Measurements from ENCODE around the gene CTCFL.

CTCFL gene

GRCh38 chr20:57571782-57572416 lies 47.0 kb upstream of the CTCFL start:
- Histone ChIP-seq H3F3A (ENCODE audit: control insufficient read depth, insufficient read depth) (no peaks in the 10 kb centered on the region), H3K4me2 (ENCODE audit: low read length) (no peak overlapping the region), H4K20me1 (ENCODE audit: control insufficient read depth, insufficient read depth, low read depth, low read length) (no peaks in the 10 kb centered on the region), H3K79me2 (ENCODE audit: control insufficient read depth, low read length) (no peaks in the 10 kb centered on the region), H3K27me3 (ENCODE audit: control insufficient read depth, low read length) (peaks cover 29% of the 10 kb centered on the region), H3K4me3 (ENCODE audit: low read length) (no peak overlapping the region), H3K9me2 (replicated peaks; ENCODE audit: control insufficient read depth, low read length) (no peaks in the 10 kb centered on the region), H3K27ac (ENCODE audit: low read depth, low read length) (no peak overlapping the region), H3K9me3 (ENCODE audit: control insufficient read depth, insufficient read depth, low read length) (no peaks in the 10 kb centered on the region), H3K36me3 (ENCODE audit: control insufficient read depth, low read length) (no peaks in the 10 kb centered on the region), H3K4me1 (ENCODE audit: control insufficient read depth, low read length) (no peaks in the 10 kb centered on the region)
- TF ChIP-seq, protein P1, sequence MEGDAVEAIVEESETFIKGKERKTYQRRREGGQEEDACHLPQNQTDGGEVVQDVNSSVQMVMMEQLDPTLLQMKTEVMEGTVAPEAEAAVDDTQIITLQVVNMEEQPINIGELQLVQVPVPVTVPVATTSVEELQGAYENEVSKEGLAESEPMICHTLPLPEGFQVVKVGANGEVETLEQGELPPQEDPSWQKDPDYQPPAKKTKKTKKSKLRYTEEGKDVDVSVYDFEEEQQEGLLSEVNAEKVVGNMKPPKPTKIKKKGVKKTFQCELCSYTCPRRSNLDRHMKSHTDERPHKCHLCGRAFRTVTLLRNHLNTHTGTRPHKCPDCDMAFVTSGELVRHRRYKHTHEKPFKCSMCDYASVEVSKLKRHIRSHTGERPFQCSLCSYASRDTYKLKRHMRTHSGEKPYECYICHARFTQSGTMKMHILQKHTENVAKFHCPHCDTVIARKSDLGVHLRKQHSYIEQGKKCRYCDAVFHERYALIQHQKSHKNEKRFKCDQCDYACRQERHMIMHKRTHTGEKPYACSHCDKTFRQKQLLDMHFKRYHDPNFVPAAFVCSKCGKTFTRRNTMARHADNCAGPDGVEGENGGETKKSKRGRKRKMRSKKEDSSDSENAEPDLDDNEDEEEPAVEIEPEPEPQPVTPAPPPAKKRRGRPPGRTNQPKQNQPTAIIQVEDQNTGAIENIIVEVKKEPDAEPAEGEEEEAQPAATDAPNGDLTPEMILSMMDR (IDR thresholded peaks at IDR 0.05; ENCODE audit: low read depth, low read length, poor library complexity, severe bottlenecking) = no peak
- no peak for TF ChIP-seq EZH2phosphoT487 (IDR thresholded peaks at IDR 0.05; ENCODE audit: borderline replicate concordance, low read length)

GRCh38 chr20:57570920-57571319 lies 46.0 kb upstream of the CTCFL start:
- Histone ChIP-seq H3K4me1 (ENCODE audit: control insufficient read depth, low read length) (no peaks in the 10 kb centered on the region), H3K27me3 (ENCODE audit: control insufficient read depth, low read length) (peaks cover 19% of the 10 kb centered on the region), H3K9me2 (replicated peaks; ENCODE audit: control insufficient read depth, low read length) (no peaks in the 10 kb centered on the region), H4K20me1 (ENCODE audit: control insufficient read depth, insufficient read depth, low read depth, low read length) (no peaks in the 10 kb centered on the region), H3K4me2 (ENCODE audit: low read length) (no peak overlapping the region), H3K27ac (ENCODE audit: low read depth, low read length) (no peak overlapping the region), H3K9me3 (ENCODE audit: control insufficient read depth, insufficient read depth, low read length) (no peaks in the 10 kb centered on the region), H3K79me2 (ENCODE audit: control insufficient read depth, low read length) (no peaks in the 10 kb centered on the region), H3F3A (ENCODE audit: control insufficient read depth, insufficient read depth) (no peaks in the 10 kb centered on the region), H3K4me3 (ENCODE audit: low read length) (no peak overlapping the region), H3K36me3 (ENCODE audit: control insufficient read depth, low read length) (no peaks in the 10 kb centered on the region)
- TF ChIP-seq, protein P1 (IDR thresholded peaks at IDR 0.05; ENCODE audit: low read depth, low read length, poor library complexity, severe bottlenecking) = no peak
- TF ChIP-seq EZH2phosphoT487 (IDR thresholded peaks at IDR 0.05; ENCODE audit: borderline replicate concordance, low read length) = no peak

- H3K9me3 ChIP-seq (ENCODE audit: control insufficient read depth, insufficient read depth, low read length) = no peaks in the 10 kb centered on the region
- H3K4me1 ChIP-seq (ENCODE audit: control insufficient read depth, low read length) = no peaks in the 10 kb centered on the region
- H3K79me2 ChIP-seq (ENCODE audit: control insufficient read depth, low read length) = no peaks in the 10 kb centered on the region
- TF ChIP-seq EZH2phosphoT487 (IDR thresholded peaks at IDR 0.05; ENCODE audit: borderline replicate concordance, low read length) = no peak
- TF ChIP-seq, protein P1 (IDR thresholded peaks at IDR 0.05; ENCODE audit: low read depth, low read length, poor library complexity, severe bottlenecking) = no peak
- H3K36me3 ChIP-seq (ENCODE audit: control insufficient read depth, low read length) = no peaks in the 10 kb centered on the region
- H3F3A ChIP-seq (ENCODE audit: control insufficient read depth, insufficient read depth) = no peaks in the 10 kb centered on the region
- no peak overlapping the region for H3K4me3 ChIP-seq (ENCODE audit: low read length)
- no peaks in the 10 kb centered on the region for H3K9me2 ChIP-seq (replicated peaks; ENCODE audit: control insufficient read depth, low read length)
- no peak overlapping the region for H3K4me2 ChIP-seq (ENCODE audit: low read length)
- no peaks in the 10 kb centered on the region for H4K20me1 ChIP-seq (ENCODE audit: control insufficient read depth, insufficient read depth, low read depth, low read length)
- peaks cover 13% of the 10 kb centered on the region for H3K27me3 ChIP-seq (ENCODE audit: control insufficient read depth, low read length)
- no peak overlapping the region for H3K27ac ChIP-seq (ENCODE audit: low read depth, low read length)
These were observed 45.4 kb upstream of the CTCFL start for GRCh38 chr20:57570145-57570850.
